ENCODE data around the gene RAF1. TPM values are rescaled to one million over a fixed set of nuclear protein-coding genes. Genes with fewer than 3 reads are reported as not detected.

Gene RAF1
- total RNA-seq, 3 donors from 2014 or later (not counting 1 experiment from before 2014, with no cell fraction given), result 142 to 168 (median 156) TPM

- H3K36me3 ChIP-seq (ENCODE audit: control insufficient read depth, insufficient read depth, low read length), result no peaks in the 10 kb centered on the region
- Mint-ChIP-seq H3K9me3 (no peaks in the 10 kb centered on the region), H3K27ac (no peak overlapping the region), H3K27me3 (ENCODE audit: low read depth in 2 of 2) (peaks cover 5 to 6% of the 10 kb centered on the region in 2 donors), H3K4me3 (no peak overlapping the region), H3K4me1 (no peaks in the 10 kb centered on the region), H3K36me3 (no peaks in the 10 kb centered on the region)
- H3K27ac ChIP-seq (ENCODE audit: low read length), result no peak overlapping the region
- H3K27me3 ChIP-seq (ENCODE audit: control insufficient read depth, insufficient read depth, low read length), result no peaks in the 10 kb centered on the region
- TF ChIP-seq CTCF (IDR thresholded peaks at IDR 0.05), result no peak
- WGBS (ENCODE audit: insufficient coverage), result 90% methylated on average over 9 of the region's 11 CpGs
- intact Hi-C loops (cut with micrococcal nuclease), result no loop called here
- H3K4me1 ChIP-seq (ENCODE audit: control insufficient read depth, insufficient read depth, low read length), result no peaks in the 10 kb centered on the region
- H3K9me3 ChIP-seq (ENCODE audit: control insufficient read depth, insufficient read depth, low read length), result no peaks in the 10 kb centered on the region
- ATAC-seq, result no peak
- no peak overlapping the region for H3K4me3 ChIP-seq (ENCODE audit: low read length)
- DNase-seq, result no peak
Observed at GRCh38 chr3:12689997-12690711, 26.2 kb upstream of the RAF1 start.

GRCh38 chr3:12687948-12688347 lies 24.0 kb upstream of the RAF1 start:
- ATAC-seq (no peak), DNase-seq (no peak)
- Mint-ChIP-seq H3K27me3 (ENCODE audit: low read depth in 2 of 2) (peaks cover 5 to 6% of the 10 kb centered on the region in 2 donors), H3K36me3 (no peaks in the 10 kb centered on the region), H3K4me3 (no peak overlapping the region), H3K9me3 (no peaks in the 10 kb centered on the region), H3K27ac (no peak overlapping the region), H3K4me1 (no peaks in the 10 kb centered on the region)
- H3K4me1 ChIP-seq (ENCODE audit: control insufficient read depth, insufficient read depth, low read length), result no peaks in the 10 kb centered on the region
- no peak for TF ChIP-seq CTCF (IDR thresholded peaks at IDR 0.05)
- intact Hi-C loops (cut with micrococcal nuclease), result no loop called here
- H3K9me3 ChIP-seq (ENCODE audit: control insufficient read depth, insufficient read depth, low read length), result no peaks in the 10 kb centered on the region
- no peaks in the 10 kb centered on the region for H3K27me3 ChIP-seq (ENCODE audit: control insufficient read depth, insufficient read depth, low read length)
- H3K4me3 ChIP-seq (ENCODE audit: low read length), result no peak overlapping the region
- no peak overlapping the region for H3K27ac ChIP-seq (ENCODE audit: low read length)
- 78% methylated on average over 4 of the region's 4 CpGs for WGBS (ENCODE audit: insufficient coverage)
- H3K36me3 ChIP-seq (ENCODE audit: control insufficient read depth, insufficient read depth, low read length), result no peaks in the 10 kb centered on the region

GRCh38 chr3:12686096-12686495 lies 22.2 kb upstream of the RAF1 start:
- no peaks in the 10 kb centered on the region for H3K9me3 Mint-ChIP-seq
- DNase-seq, result no peak
- TF ChIP-seq CTCF (IDR thresholded peaks at IDR 0.05), result no peak

GRCh38 chr3:12681943-12682390 lies 18.1 kb upstream of the RAF1 start:
- no peak overlapping the region for H3K27ac Mint-ChIP-seq
- peaks cover 3 to 10% of the 10 kb centered on the region in 2 donors for H3K4me1 Mint-ChIP-seq
- Histone ChIP-seq H3K36me3 (ENCODE audit: control insufficient read depth, insufficient read depth, low read length) (no peaks in the 10 kb centered on the region), H3K4me3 (ENCODE audit: low read length) (no peak overlapping the region), H3K4me1 (ENCODE audit: control insufficient read depth, insufficient read depth, low read length) (no peaks in the 10 kb centered on the region), H3K27ac (ENCODE audit: low read length) (no peak overlapping the region), H3K9me3 (ENCODE audit: control insufficient read depth, insufficient read depth, low read length) (no peaks in the 10 kb centered on the region), H3K27me3 (ENCODE audit: control insufficient read depth, insufficient read depth, low read length) (no peaks in the 10 kb centered on the region)
- H3K4me3 Mint-ChIP-seq, result no peak overlapping the region
- peaks cover 0 to 2% of the 10 kb centered on the region in 2 donors for H3K27me3 Mint-ChIP-seq (ENCODE audit: low read depth in 2 of 2)
- no peak for DNase-seq
- 90% methylated on average over 1 of the region's 1 CpG for WGBS (ENCODE audit: insufficient coverage)
- H3K9me3 Mint-ChIP-seq, result no peaks in the 10 kb centered on the region
- intact Hi-C loops (cut with micrococcal nuclease), result no loop called here
- no peaks in the 10 kb centered on the region for H3K36me3 Mint-ChIP-seq
- ATAC-seq, result peak; percentile 31 to 57 (median 38)
- TF ChIP-seq CTCF (IDR thresholded peaks at IDR 0.05), result no peak

More at GRCh38 chr3:12686096-12686495, 22.2 kb upstream of the RAF1 start:
- H3K27ac Mint-ChIP-seq, result no peak overlapping the region
- 92% methylated on average over 3 of the region's 3 CpGs for WGBS (ENCODE audit: insufficient coverage)
- no peaks in the 10 kb centered on the region for H3K36me3 Mint-ChIP-seq
- Histone ChIP-seq H3K4me1 (ENCODE audit: control insufficient read depth, insufficient read depth, low read length) (no peaks in the 10 kb centered on the region), H3K9me3 (ENCODE audit: control insufficient read depth, insufficient read depth, low read length) (no peaks in the 10 kb centered on the region), H3K27me3 (ENCODE audit: control insufficient read depth, insufficient read depth, low read length) (no peaks in the 10 kb centered on the region), H3K36me3 (ENCODE audit: control insufficient read depth, insufficient read depth, low read length) (no peaks in the 10 kb centered on the region), H3K27ac (ENCODE audit: low read length) (no peak overlapping the region), H3K4me3 (ENCODE audit: low read length) (no peak overlapping the region)
- H3K27me3 Mint-ChIP-seq (ENCODE audit: low read depth in 2 of 2), result peaks cover 5 to 6% of the 10 kb centered on the region in 2 donors
- H3K4me3 Mint-ChIP-seq, result no peak overlapping the region
- no peak for ATAC-seq
- H3K4me1 Mint-ChIP-seq, result peaks cover 3 to 10% of the 10 kb centered on the region in 2 donors
- intact Hi-C loops (cut with micrococcal nuclease), result no loop called here

All from natural killer cell (primary cell).